ENCODE data around the gene TMEM117. TPM values are rescaled to one million over a fixed set of nuclear protein-coding genes. Genes with fewer than 3 reads are reported as not detected.

TMEM117 gene
- 13.8 TPM for total RNA-seq

GRCh38 chr12:43835656-43836474 is at the start of gene TMEM117:
Gene TMEM117 (plus strand): TSS chr12:43836081.

GRCh38 chr12:43805860-43806736 is 29.8 kb upstream of the TMEM117 start, which contains the start of gene TWF1:
Gene TWF1 (minus strand): TSS chr12:43806317. CDS start chr12:43806245, 72 bp downstream.

Other genes starting within 250 kb of the TMEM117 start
- 49.8 TPM for gene PUS7L, start 77.3 kb upstream of the TMEM117 start, total RNA-seq
- 7.5 TPM for gene IRAK4, start 77.1 kb upstream of the TMEM117 start, total RNA-seq
- gene TWF1, start 29.8 kb upstream of the TMEM117 start, total RNA-seq, result 121 TPM

All from parietal lobe (tissue), 1 donor.